UCSD-AML1 (cell line): ENCODE data around the gene CLCN7.

Source experiments
- DNase-seq: peaks from one replicate; lab custom pipeline; 2025; ENCODE audit not compliant: unreplicated experiment; lab: John Stamatoyannopoulos, UW

The CLCN7 gene

GRCh38 chr16:1407753-1408152 is 67.1 kb downstream of the CLCN7 start:
- DNase-seq: no peak

- DNase-seq: no peak
Observed at GRCh38 chr16:1403733-1404132, 71.1 kb downstream of the CLCN7 start.

- DNase-seq: no peak
Observed at GRCh38 chr16:1403036-1403435, 71.8 kb downstream of the CLCN7 start.

GRCh38 chr16:1401758-1402154 is 73.1 kb downstream of the CLCN7 start:
- DNase-seq: no peak

- DNase-seq: no peak
Observed at GRCh38 chr16:1401061-1401757, 73.6 kb downstream of the CLCN7 start.

GRCh38 chr16:1398826-1399581 is 75.8 kb downstream of the CLCN7 start:
- DNase-seq: no peak

GRCh38 chr16:1398351-1398750 is 76.5 kb downstream of the CLCN7 start:
- no peak for DNase-seq

GRCh38 chr16:1397779-1398178 is 77.0 kb downstream of the CLCN7 start:
- DNase-seq: no peak

GRCh38 chr16:1395444-1396031 is 79.3 kb downstream of the CLCN7 start:
- no peak for DNase-seq
